NT2/D1 (cell line): Measurements from ENCODE around the gene PRKAR1A.
"Not testable (repeated sequence)": the region's sequence is repeated elsewhere in the genome, so short reads cannot be mapped to it uniquely, and the experiment has no call there.

ENCODE experiments used
- DNase-seq: peaks from one replicate; pipeline ENCODE4 v3.0.0-alpha.2; 2011; ENCODE audit warnings: low read depth, low spot score
- H3K27me3 ChIP-seq: 2 replicates; pipeline ENCODE4 v1.6.0; 2011; ENCODE audit warnings: mild to moderate bottlenecking; ENCODE audit not compliant: insufficient read length, insufficient read depth
- H3K36me3 ChIP-seq: 2 replicates; pipeline ENCODE4 v1.6.1; 2011; ENCODE audit warnings: mild to moderate bottlenecking, low read length, mixed read lengths; ENCODE audit not compliant: insufficient read depth, insufficient read length
- H3K4me1 ChIP-seq: 2 replicates; pipeline ENCODE4 v1.5.1; 2011; ENCODE audit not compliant: insufficient read depth, insufficient read length
- H3K4me3 ChIP-seq: 2 replicates; pipeline ENCODE4 v1.5.1; 2011; ENCODE audit warnings: low read depth; ENCODE audit not compliant: insufficient read length
- H3K9ac ChIP-seq: 2 replicates; pipeline ENCODE4 v1.6.0; 2011; ENCODE audit warnings: low read depth; ENCODE audit not compliant: insufficient read length
- H3K9me3 ChIP-seq: 2 replicates; pipeline ENCODE4 v1.5.1; 2011; ENCODE audit warnings: mild to moderate bottlenecking, low read length; ENCODE audit not compliant: insufficient read depth
- SUZ12 ChIP-seq: IDR thresholded peaks from 2 replicates; pipeline ENCODE4 v1.6.1; 2011; ENCODE audit not compliant: insufficient read length, insufficient read depth; ENCODE audit errors: extremely low read depth
- YY1 ChIP-seq: IDR thresholded peaks from 2 replicates; pipeline ENCODE4 v1.6.1; 2011; ENCODE audit not compliant: insufficient read length, insufficient read depth
- ZNF274 ChIP-seq: IDR thresholded peaks from 2 replicates; pipeline ENCODE4 v1.6.1; 2011; ENCODE audit warnings: mild to moderate bottlenecking, low read depth, low read length

Gene PRKAR1A

DNA sequence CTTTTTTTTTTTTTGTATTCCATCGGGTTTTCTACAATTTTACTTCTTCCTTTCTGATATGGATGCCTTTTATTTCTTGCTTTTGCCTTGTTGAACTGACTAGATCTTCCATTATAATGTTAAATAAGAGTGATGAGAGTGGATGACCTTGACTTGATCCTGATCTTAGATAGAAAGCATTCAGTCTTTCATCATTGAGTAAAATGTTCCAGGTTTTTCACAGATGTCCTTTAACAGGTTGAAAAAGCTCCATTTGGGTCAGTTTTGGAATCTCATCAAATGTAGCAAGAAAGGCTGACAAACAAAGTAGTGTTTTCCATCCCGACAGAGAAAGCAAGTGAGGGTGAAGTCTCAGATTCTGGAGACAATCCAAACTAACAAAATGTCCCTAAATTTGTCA is 27.8 kb upstream of the PRKAR1A start:
- Histone ChIP-seq H3K9me3 (no peaks in the 10 kb centered on the region), H3K4me1 (no peaks in the 10 kb centered on the region), H3K27me3 (no peaks in the 10 kb centered on the region), H3K9ac (no peak overlapping the region), H3K36me3 (no peaks in the 10 kb centered on the region), H3K4me3 (no peak overlapping the region)
- TF ChIP-seq ZNF274: no peak
- no peak for TF ChIP-seq YY1
- no peak for TF ChIP-seq SUZ12
- no peak for DNase-seq

DNA sequence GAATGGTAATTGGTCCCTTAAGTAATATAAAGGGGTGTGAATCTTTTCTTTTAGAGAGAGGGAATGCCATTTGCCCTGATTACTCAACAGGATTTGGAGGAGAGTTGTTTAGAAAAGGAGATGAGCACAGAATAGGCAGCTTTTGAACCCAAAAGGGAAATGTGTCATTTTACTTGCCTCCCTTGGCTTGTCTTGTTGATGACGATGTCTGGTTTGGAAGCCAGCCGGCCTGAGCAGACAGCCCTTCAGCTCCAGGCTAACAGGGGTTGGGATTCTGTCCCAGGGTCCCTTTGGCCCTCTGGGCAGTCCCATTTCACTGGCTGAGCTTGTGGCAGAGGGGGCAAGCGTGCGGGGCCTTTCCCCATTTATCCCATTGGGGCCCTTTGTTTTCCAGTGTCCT is 22.3 kb upstream of the PRKAR1A start:
- no peaks in the 10 kb centered on the region for H3K27me3 ChIP-seq
- no peaks in the 10 kb centered on the region for H3K36me3 ChIP-seq
- no peaks in the 10 kb centered on the region for H3K9me3 ChIP-seq
- no peak overlapping the region for H3K9ac ChIP-seq
- TF ChIP-seq ZNF274 (no peak), SUZ12 (no peak), YY1 (no peak)
- no peak for DNase-seq
- no peak overlapping the region for H3K4me3 ChIP-seq
- no peaks in the 10 kb centered on the region for H3K4me1 ChIP-seq

DNA sequence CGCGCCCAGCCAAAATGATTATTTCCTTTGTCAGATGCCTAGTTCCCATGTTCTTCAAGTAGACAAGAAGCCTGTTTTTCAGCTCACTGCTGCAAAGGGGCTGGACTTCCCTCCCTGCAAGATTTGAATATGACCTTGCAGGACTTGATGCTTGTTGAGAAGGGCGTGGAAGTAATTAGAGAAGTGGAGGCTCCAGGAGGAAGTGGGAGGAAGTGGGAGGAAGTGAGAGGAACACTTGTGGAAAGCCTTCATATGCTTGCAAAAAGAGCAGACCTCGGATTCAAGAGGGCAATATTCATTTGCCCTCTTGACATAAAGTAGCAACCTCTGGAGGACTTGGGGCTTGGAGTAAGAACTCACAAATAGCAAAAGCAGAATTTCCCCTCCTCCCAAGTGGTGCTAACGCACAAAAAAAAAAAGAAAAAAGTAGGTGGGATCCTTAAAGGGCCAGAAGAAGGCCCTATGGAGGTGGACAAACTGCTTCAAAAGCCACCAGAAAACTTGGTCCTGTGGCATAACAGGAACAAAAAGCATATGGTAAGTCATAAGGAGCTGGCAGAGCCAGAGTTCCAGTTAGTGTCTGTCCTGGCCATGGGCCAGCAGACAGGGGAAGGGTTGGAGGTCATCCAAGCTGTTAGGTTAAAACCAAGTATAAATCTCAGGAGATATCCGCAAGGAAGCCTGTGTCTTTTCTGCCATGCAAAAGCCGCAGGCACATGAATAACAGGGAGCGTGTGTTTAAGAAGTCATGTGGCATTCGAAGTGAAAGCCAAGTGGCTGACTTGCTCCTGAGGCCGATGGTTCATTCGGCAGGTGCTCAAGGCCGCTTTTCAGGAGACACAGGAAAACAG is 20.6 kb upstream of the PRKAR1A start:
- DNase-seq: no peak
- H3K4me1 ChIP-seq: no peaks in the 10 kb centered on the region
- H3K27me3 ChIP-seq: no peaks in the 10 kb centered on the region
- H3K9me3 ChIP-seq: no peaks in the 10 kb centered on the region
- TF ChIP-seq SUZ12: no peak
- TF ChIP-seq ZNF274: no peak
- no peak for TF ChIP-seq YY1
- no peak overlapping the region for H3K4me3 ChIP-seq
- H3K9ac ChIP-seq: no peak overlapping the region
- no peaks in the 10 kb centered on the region for H3K36me3 ChIP-seq

DNA sequence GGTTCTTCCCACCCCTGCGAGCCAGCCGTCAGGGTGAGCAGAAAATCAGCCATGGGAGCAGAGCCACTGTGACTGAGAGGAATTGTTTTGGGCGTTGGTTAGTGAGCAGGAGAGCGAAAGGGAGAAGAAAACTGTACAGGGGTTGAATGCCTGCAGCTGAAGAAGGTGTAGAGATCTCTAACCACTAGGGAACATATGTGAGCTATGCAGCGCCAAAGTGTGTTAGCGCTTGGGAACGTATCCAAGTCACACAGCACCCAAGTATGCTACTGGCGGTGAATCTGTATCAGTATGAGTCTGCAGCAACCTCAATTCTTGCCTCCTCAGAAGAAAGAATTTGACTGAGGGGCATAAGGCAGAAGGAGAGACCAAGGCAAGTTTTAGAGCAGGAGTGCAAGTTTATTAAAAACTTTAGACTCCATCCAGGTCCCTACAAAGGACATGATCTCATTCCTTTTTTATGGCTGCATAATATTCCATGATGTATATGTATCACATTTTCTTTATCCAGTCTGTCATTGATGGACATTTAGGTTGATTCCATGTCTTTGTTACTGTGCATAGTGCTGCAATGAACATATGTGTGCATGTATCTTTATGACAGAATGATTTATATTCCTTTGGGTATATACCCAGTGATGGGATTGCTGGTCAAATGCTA is 19.7 kb upstream of the PRKAR1A start:
- H3K9me3 ChIP-seq, DNase-seq, H3K27me3 ChIP-seq, H3K9ac ChIP-seq, H3K4me1 ChIP-seq, H3K36me3 ChIP-seq, H3K4me3 ChIP-seq: not testable (repeated sequence)

DNA sequence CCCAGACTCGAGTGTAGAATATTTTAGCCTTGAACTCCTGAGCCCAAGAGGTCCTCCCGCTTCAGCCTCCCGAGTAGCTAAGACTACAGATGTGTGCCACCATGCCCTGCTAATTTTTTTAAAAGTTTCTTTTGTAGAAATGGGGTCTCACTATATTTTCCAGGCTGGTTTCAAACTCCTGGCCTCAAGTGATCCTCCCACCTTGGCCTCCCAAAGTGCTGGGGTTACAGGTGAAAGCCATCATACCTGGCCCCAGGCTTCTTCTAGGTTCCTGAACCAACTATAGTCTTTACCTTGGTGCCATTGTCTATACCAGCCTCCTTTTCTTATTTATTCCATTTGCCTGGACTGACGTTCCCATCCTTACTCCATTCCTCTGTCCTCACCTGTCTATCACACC is 17.1 kb upstream of the PRKAR1A start:
- TF ChIP-seq YY1 (no peak), ZNF274 (no peak), SUZ12 (no peak)
- Histone ChIP-seq H3K4me1 (no peaks in the 10 kb centered on the region), H3K36me3 (no peaks in the 10 kb centered on the region), H3K9ac (no peak overlapping the region), H3K4me3 (no peak overlapping the region), H3K9me3 (no peaks in the 10 kb centered on the region), H3K27me3 (no peaks in the 10 kb centered on the region)
- DNase-seq: no peak

DNA sequence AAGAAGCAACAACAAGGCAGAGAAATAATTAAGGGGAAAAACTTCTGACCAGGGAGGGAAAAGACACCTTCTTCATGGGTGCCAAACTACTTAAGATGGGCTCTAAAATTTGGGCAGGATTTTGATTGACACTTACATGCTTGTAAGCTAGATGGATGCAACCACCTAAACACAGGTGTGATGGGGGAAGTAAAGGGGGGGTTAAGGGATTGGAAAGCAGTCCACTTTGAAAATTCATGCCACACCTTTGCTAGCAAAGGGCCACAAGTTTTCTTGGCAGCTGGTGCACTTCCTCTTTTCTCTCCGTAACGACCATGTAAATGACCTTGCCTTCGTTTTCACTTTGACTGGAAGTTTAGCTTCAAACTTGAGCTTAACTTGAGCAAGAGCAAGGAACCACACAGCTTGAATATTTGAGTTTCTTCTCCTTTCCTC is 14.3 kb upstream of the PRKAR1A start:
- Histone ChIP-seq H3K9me3 (no peaks in the 10 kb centered on the region), H3K9ac (no peak overlapping the region), H3K4me3 (no peak overlapping the region), H3K4me1 (no peaks in the 10 kb centered on the region), H3K27me3 (no peaks in the 10 kb centered on the region), H3K36me3 (no peaks in the 10 kb centered on the region)
- DNase-seq: no peak
- TF ChIP-seq ZNF274: no peak
- TF ChIP-seq SUZ12: no peak
- TF ChIP-seq YY1: no peak

DNA sequence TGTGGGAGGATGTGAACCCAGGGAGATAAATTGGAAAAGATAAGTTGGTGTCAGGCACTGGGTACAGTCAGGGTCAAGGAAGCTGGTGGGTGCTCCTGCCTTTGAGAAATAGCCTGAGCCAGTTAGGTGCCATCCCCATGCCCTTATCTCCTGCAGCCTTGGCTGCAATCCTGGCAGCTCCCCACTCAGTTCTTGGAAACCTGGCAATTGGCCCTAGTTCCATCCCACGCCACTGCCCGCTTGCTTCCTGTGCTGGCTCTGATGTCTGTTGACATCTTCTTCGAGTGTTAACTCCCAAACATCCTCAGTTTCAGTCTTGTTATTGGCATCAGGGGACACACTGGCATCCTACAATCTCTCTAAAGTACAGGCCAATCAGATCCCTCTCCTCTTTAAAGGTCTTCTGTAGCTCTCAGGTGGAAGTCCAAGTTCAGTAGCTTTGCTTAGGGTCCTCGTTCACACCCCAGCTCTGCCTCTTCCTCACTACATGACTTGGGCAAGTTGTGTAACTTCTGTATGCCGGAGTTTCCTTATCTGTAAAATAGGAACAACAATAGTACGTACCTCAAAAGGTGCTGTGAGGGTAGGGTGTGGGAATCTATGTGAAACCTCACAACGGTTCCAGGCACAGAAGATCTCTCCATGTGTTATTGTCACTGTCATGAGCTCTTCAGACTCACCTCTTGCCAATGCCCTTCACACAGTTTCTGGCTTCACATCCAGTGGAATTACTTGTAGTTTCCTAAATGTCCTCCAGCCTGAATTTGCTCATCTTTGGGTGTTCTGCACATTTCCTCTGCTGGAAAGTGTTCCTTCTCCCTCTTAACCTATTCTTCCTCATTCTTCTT is 13.5 kb upstream of the PRKAR1A start:
- DNase-seq: no peak
- Histone ChIP-seq H3K36me3 (no peaks in the 10 kb centered on the region), H3K4me3 (no peak overlapping the region), H3K9me3 (no peaks in the 10 kb centered on the region), H3K9ac (no peak overlapping the region), H3K4me1 (no peaks in the 10 kb centered on the region), H3K27me3 (no peaks in the 10 kb centered on the region)
- TF ChIP-seq SUZ12 (no peak), ZNF274 (no peak), YY1 (no peak)
